IMR-90 (cell line): ENCODE results near the gene MPZL3. TPM values are rescaled to one million over a fixed set of nuclear protein-coding genes. Genes with fewer than 3 reads are reported as not detected.

Source experiments
- ATAC-seq: fragments of 200-7000 bp; cut with Tn5 transposase; 2 replicates; pipeline ENCODE4 v1.9.1; 2020; ENCODE audit warnings: low read depth, mild to moderate bottlenecking, moderate library complexity
- BruUV-seq: library from RNA; stranded (reverse); fragments of 400-500 nt; replicated peaks from 2 replicates; lab custom pipeline; 2021; lab: Mats Ljungman, UMichigan
- CTCF ChIA-PET: fragments of 300-600 bp; formaldehyde crosslinking; extraction: SDS; loops from one replicate; lab custom pipeline; 2021; ENCODE audit warnings: antibody characterized with exemption; lab: Yijun Ruan, JAX
- POLR2A ChIA-PET: fragments of 300-600 bp; sonication (Branson Sonifier 250); formaldehyde crosslinking; loops from one replicate; lab custom pipeline; 2022; ENCODE audit warnings: antibody characterized with exemption; ENCODE audit not compliant: unreplicated experiment; lab: Charles Lee
- DNase-seq: peaks from one replicate; pipeline ENCODE4 v3.0.0; 2013
- H2AFZ ChIP-seq: replicated peaks from 2 replicates; pipeline ENCODE3; 2013; ENCODE audit warnings: low read length, mild to moderate bottlenecking; ENCODE audit not compliant: poor library complexity
- H2AK5ac ChIP-seq: 2 replicates; pipeline ENCODE4 v1.6.1; 2013; ENCODE audit warnings: low read depth, low read length, inconsistent platforms
- H2AK9ac ChIP-seq: replicated peaks from 2 replicates; pipeline ENCODE3; 2013; ENCODE audit warnings: mild to moderate bottlenecking, low read depth, low read length, moderate library complexity; ENCODE audit not compliant: poor library complexity
- H2BK120ac ChIP-seq: 2 replicates; pipeline ENCODE4 v1.6.1; 2013; ENCODE audit warnings: low read depth, low read length, inconsistent platforms
- H2BK15ac ChIP-seq: 3 replicates; pipeline ENCODE4 v1.6.1; 2013; ENCODE audit warnings: low read depth, low read length, inconsistent platforms
- H2BK20ac ChIP-seq: 2 replicates; pipeline ENCODE4 v1.6.1; 2013; ENCODE audit warnings: low read depth, mild to moderate bottlenecking, inconsistent platforms, low read length, moderate library complexity
- H2BK5ac ChIP-seq: 2 replicates; pipeline ENCODE4 v1.6.1; 2013; ENCODE audit warnings: mild to moderate bottlenecking, low read depth, low read length, inconsistent platforms; ENCODE audit not compliant: poor library complexity, severe bottlenecking
- H3K14ac ChIP-seq: replicated peaks from 2 replicates; pipeline ENCODE4 v1.6.1; 2013; ENCODE audit warnings: low read depth, low read length, inconsistent platforms
- H3K18ac ChIP-seq: 2 replicates; pipeline ENCODE4 v1.6.1; 2013; ENCODE audit warnings: low read depth, low read length, control low read depth
- H3K23ac ChIP-seq: 2 replicates; pipeline ENCODE4 v1.6.1; 2013; ENCODE audit warnings: low read depth, low read length, inconsistent platforms
- H3K27ac ChIP-seq: 2 replicates; pipeline ENCODE4 v1.5.1; 2013; ENCODE audit warnings: mild to moderate bottlenecking, control low read depth, low read length; ENCODE audit not compliant: insufficient read depth
- H3K27me3 ChIP-seq: 2 replicates; pipeline ENCODE4 v1.6.1; 2013; ENCODE audit warnings: low read length; ENCODE audit not compliant: control insufficient read depth, insufficient read depth
- H3K36me3 ChIP-seq: 2 replicates; pipeline ENCODE4 v1.6.1; 2013; ENCODE audit warnings: low read length, mixed read lengths; ENCODE audit not compliant: control insufficient read depth, insufficient read depth
- H3K4ac ChIP-seq: 2 replicates; pipeline ENCODE4 v1.6.1; 2013; ENCODE audit warnings: low read depth, low read length, inconsistent platforms
- H3K4me1 ChIP-seq: 2 replicates; pipeline ENCODE4 v1.6.1; 2013; ENCODE audit warnings: low read length, mixed read lengths; ENCODE audit not compliant: control insufficient read depth, insufficient read depth
- H3K4me2 ChIP-seq: 2 replicates; pipeline ENCODE4 v1.6.1; 2013; ENCODE audit warnings: low read depth, mild to moderate bottlenecking, control low read depth, low read length, moderate library complexity
- H3K4me3 ChIP-seq: 2 replicates; pipeline ENCODE4 v1.5.1; 2013; ENCODE audit warnings: low read depth, mild to moderate bottlenecking, control low read depth, low read length, moderate library complexity; ENCODE audit not compliant: insufficient read depth
- H3K56ac ChIP-seq: 2 replicates; pipeline ENCODE4 v1.6.1; 2013; ENCODE audit warnings: low read length, inconsistent platforms; ENCODE audit not compliant: insufficient read depth; ENCODE audit errors: extremely low read depth
- H3K79me1 ChIP-seq, 2 experiments: 2 replicates each; pipeline ENCODE4 v1.6.1; 2013; ENCODE audit warnings: low read length in 2 of 2, inconsistent platforms in 1 of 2, low read depth in 1 of 2
- H3K9ac ChIP-seq: 2 replicates; pipeline ENCODE4 v1.6.1; 2013; ENCODE audit warnings: low read depth, low read length, control low read depth
- H3K9me1 ChIP-seq: 2 replicates; pipeline ENCODE4 v1.6.1; 2013; ENCODE audit warnings: low read length, inconsistent platforms; ENCODE audit not compliant: insufficient read depth
- H3K9me3 ChIP-seq: 2 replicates; pipeline ENCODE4 v1.6.1; 2013; ENCODE audit warnings: low read length; ENCODE audit not compliant: control insufficient read depth, insufficient read depth
- H4K20me1 ChIP-seq: 2 replicates; pipeline ENCODE4 v1.6.1; 2013; ENCODE audit warnings: low read length, inconsistent platforms; ENCODE audit not compliant: insufficient read depth
- H4K5ac ChIP-seq: 2 replicates; pipeline ENCODE4 v1.6.1; 2013; ENCODE audit warnings: mild to moderate bottlenecking, low read depth, low read length, control low read depth
- H4K8ac ChIP-seq, 2 experiments: 2 replicates each; pipeline ENCODE4 v1.6.1; 2013; ENCODE audit warnings: low read depth in 2 of 2, low read length in 2 of 2, control low read depth in 1 of 2, inconsistent platforms in 1 of 2
- H4K91ac ChIP-seq: 2 replicates; pipeline ENCODE4 v1.6.1; 2013; ENCODE audit warnings: low read depth, low read length, inconsistent platforms; ENCODE audit not compliant: insufficient read depth
- BHLHE40 ChIP-seq: fragments of 150-350 bp; IDR thresholded peaks from 2 replicates; pipeline ENCODE4 v1.6.1; 2016; ENCODE audit warnings: mild to moderate bottlenecking, low read depth, low read length
- CEBPB ChIP-seq: IDR thresholded peaks from 2 replicates; pipeline ENCODE4 v1.6.1; 2012; ENCODE audit warnings: low read depth, low read length, improper control_type of control experiment
- MAFK ChIP-seq: IDR thresholded peaks from 2 replicates; pipeline ENCODE4 v1.6.1; 2012; ENCODE audit warnings: low read depth, low read length, improper control_type of control experiment
- MAZ ChIP-seq: IDR thresholded peaks from 2 replicates; pipeline ENCODE4 v1.6.1; 2012; ENCODE audit warnings: low read depth, mild to moderate bottlenecking, low read length, improper control_type of control experiment, moderate library complexity, borderline replicate concordance
- MXI1 ChIP-seq: IDR thresholded peaks from 2 replicates; pipeline ENCODE4 v1.6.1; 2012; ENCODE audit warnings: low read depth, mild to moderate bottlenecking, low read length, moderate library complexity, borderline replicate concordance
- POLR2A ChIP-seq: IDR thresholded peaks from 2 replicates; pipeline ENCODE4 v1.6.1; 2012; ENCODE audit warnings: mild to moderate bottlenecking, low read depth, low read length
- RCOR1 ChIP-seq: IDR thresholded peaks from 2 replicates; pipeline ENCODE4 v1.6.1; 2012; ENCODE audit warnings: mild to moderate bottlenecking, low read length, improper control_type of control experiment; ENCODE audit not compliant: insufficient replicate concordance
- USF2 ChIP-seq: fragments of 150-350 bp; IDR thresholded peaks from 2 replicates; pipeline ENCODE4 v1.6.1; 2017; ENCODE audit warnings: mild to moderate bottlenecking, antibody characterized with exemption, low read length, low read depth
- WGBS, 2 experiments: methylation state at CpG; one replicate each; pipeline versions ENCODE4 v1.1.5 to v1.1.7; 2013; ENCODE audit warnings: missing lambda C conversion rate in 2 of 2; ENCODE audit not compliant: insufficient read length in 1 of 2; ENCODE audit errors: extremely low coverage in 2 of 2; 5-methylcytosine and 5-hydroxymethylcytosine counted together
- dilution Hi-C: fragments of 300-500 bp; cut with HindIII; formaldehyde crosslinking; loops from one replicate; pipeline ENCODE4 v1.14.3; 2018; ENCODE audit warnings: low sequenced_read_pairs; ENCODE audit not compliant: unreplicated experiment
- in situ Hi-C: fragments of 300-500 bp; cut with MboI; formaldehyde crosslinking; loops from 3 replicates; pipeline ENCODE4 v1.14.3; 2019; ENCODE audit warnings: low sequenced_read_pairs, inconsistent platforms, mixed read lengths
- intact Hi-C: fragments of 100-400 bp; cut with micrococcal nuclease; formaldehyde crosslinking; loops from 2 replicates; pipeline ENCODE4 v1.10.0; 2022
- polyA plus RNA-seq, 3 experiments: library from polyadenylated mRNA; depleted of rRNA; stranded (reverse); fragments of >200 nt; gene quantifications; 2 replicates each; pipeline ENCODE4 v1.2.3, GENCODE V29; 2012; ENCODE audit warnings: low replicate concordance in 1 of 3
- total RNA-seq: library from RNA; depleted of rRNA; stranded (reverse); fragments of >200 nt; gene quantifications from 2 replicates; pipeline ENCODE4 v1.2.3, GENCODE V29; 2012

MPZL3 gene
- total and polyA plus RNA-seq, 2 of the 4 experiments (the other 2 are of a cell fraction) = 0.15 to 0.36 TPM

- no TSS peak for BruUV-seq
- Histone ChIP-seq H3K9ac (no peak overlapping the region), H4K91ac (no peak overlapping the region), H3K23ac (no peak overlapping the region), H2BK20ac (no peak overlapping the region), H2BK120ac (no peak overlapping the region), H3K9me1 (no peaks in the 10 kb centered on the region), H2AK5ac (no peak overlapping the region), H3K4me1 (no peaks in the 10 kb centered on the region), H2AFZ (no peak overlapping the region), H4K8ac (no peak overlapping the region), H4K5ac (no peak overlapping the region), H3K9me3 (no peaks in the 10 kb centered on the region), H3K4me2 (no peak overlapping the region), H3K36me3 (no peaks in the 10 kb centered on the region), H3K56ac (no peak overlapping the region), H3K4me3 (no peak overlapping the region), H3K27me3 (peaks cover 9% of the 10 kb centered on the region), H3K27ac (no peak overlapping the region), H2BK5ac (no peak overlapping the region), H3K4ac (no peak overlapping the region), H3K14ac (no peak overlapping the region), H2BK15ac (no peak overlapping the region), H3K79me1 (no peaks in the 10 kb centered on the region), H2AK9ac (no peak overlapping the region), H4K20me1 (no peaks in the 10 kb centered on the region), H3K18ac (no peak overlapping the region)
- no peak for TF ChIP-seq RCOR1
- TF ChIP-seq MAZ = no peak
- TF ChIP-seq MAFK = no peak
- no peak for TF ChIP-seq POLR2A
- no peak for TF ChIP-seq USF2
- TF ChIP-seq MXI1 = no peak
- TF ChIP-seq BHLHE40 = no peak
- no peak for TF ChIP-seq CEBPB
- dilution Hi-C loops (no loop called here), intact Hi-C loops (no loop called here), in situ Hi-C loops (no loop called here)
- ATAC-seq (no peak), DNase-seq (no peak)
- no CpG with 5 or more reads among the region's 5 CpGs for WGBS, 2 experiments
- POLR2A ChIA-PET = no interaction called here
- CTCF ChIA-PET = no interaction called here
These were observed 51.7 kb downstream of the MPZL3 start for GRCh38 chr11:118200497-118200896.
